Measurements from ENCODE around the gene PIAS4. TPM values are rescaled to one million over a fixed set of nuclear protein-coding genes. Genes with fewer than 3 reads are reported as not detected.

The PIAS4 gene
- total and polyA plus RNA-seq, 2 of the 13 experiments (the other 11 are each of a cell fraction or from before 2014, with no cell fraction given) = 9.0 to 20.1 TPM

GRCh38 chr19:4058693-4059452 lies 51.3 kb downstream of the PIAS4 start (continued):
- no peak for TF ChIP-seq CREBL2 (CRISPR knock-in tag; IDR thresholded peaks at IDR 0.05; ENCODE audit: borderline replicate concordance)
- TF ChIP-seq ZFP1 (CRISPR knock-in tag; IDR thresholded peaks at IDR 0.05) = no peak
- 0 out of 2 replicates have a peak, but pooled peaks have one; percentile 27 for TF ChIP-seq GFI1 (CRISPR knock-in tag; IDR thresholded peaks at IDR 0.05; ENCODE audit: borderline replicate concordance)
- TF ChIP-seq ZNF563 (CRISPR knock-in tag; IDR thresholded peaks at IDR 0.05) = 0 out of 2 replicates have a peak, but pooled peaks have one; percentile 9
- TF ChIP-seq ZNF891 (CRISPR knock-in tag; IDR thresholded peaks at IDR 0.05) = no peak
- peak; percentile 10 for TF ChIP-seq HNRNPK (IDR thresholded peaks at IDR 0.05; ENCODE audit: low read depth, low read length, poor library complexity, severe bottlenecking)
- TF ChIP-seq HNRNPL (IDR thresholded peaks at IDR 0.05; ENCODE audit: low read depth, low read length) = peak; percentile 90
- no peak for TF ChIP-seq MED1 (CRISPR knock-in tag; IDR thresholded peaks at IDR 0.05)
- no peak for TF ChIP-seq HMGXB3 (CRISPR knock-in tag; IDR thresholded peaks at IDR 0.05; ENCODE audit: borderline replicate concordance)
- TF ChIP-seq ZNF264 (CRISPR knock-in tag; IDR thresholded peaks at IDR 0.05) = no peak
- TF ChIP-seq CBFB (CRISPR knock-in tag; IDR thresholded peaks at IDR 0.05) = no peak
- peak; percentile 42; the same call in 1 of the 2 replicates for TF ChIP-seq IRF9 (CRISPR knock-in tag; IDR thresholded peaks at IDR 0.05; ENCODE audit: borderline replicate concordance)
- peak; percentile 30; the same call in 1 of the 2 replicates for TF ChIP-seq THAP7 (CRISPR knock-in tag; IDR thresholded peaks at IDR 0.05)
- no peak for TF ChIP-seq ZNF598 (CRISPR knock-in tag; IDR thresholded peaks at IDR 0.05; ENCODE audit: borderline replicate concordance)
- no peak for TF ChIP-seq HNRNPH1 (optimal IDR thresholded peaks at IDR 0.05; ENCODE audit: low read depth, low read length)
- TF ChIP-seq TFDP1 (CRISPR knock-in tag; IDR thresholded peaks at IDR 0.05; ENCODE audit: borderline replicate concordance) = no peak
- TF ChIP-seq FOXK2 (IDR thresholded peaks at IDR 0.05) = no peak
- TF ChIP-seq ZNF549 (CRISPR knock-in tag; IDR thresholded peaks at IDR 0.05) = no peak
- TF ChIP-seq ZNF431 (CRISPR knock-in tag; IDR thresholded peaks at IDR 0.05; ENCODE audit: borderline replicate concordance, low read depth) = no peak

All from HepG2 (cell line).